HepG2 (cell line): ENCODE results near the gene C22orf31. TPM values are rescaled to one million over a fixed set of nuclear protein-coding genes. Genes with fewer than 3 reads are reported as not detected.
A peak's percentile ranks its signal among the peaks of the same experiment; 100 is the strongest.

Source experiments
- DRAP1 ChIP-seq: IDR thresholded peaks from 2 replicates; pipeline ENCODE4 v1.6.1; 2016; ENCODE audit warnings: missing genetic modification reagents, missing compliant biosample characterization
- FOXP4 ChIP-seq: sonication (generic); formaldehyde crosslinking; IDR thresholded peaks from 2 replicates; pipeline ENCODE4 v1.4.0; 2020; ENCODE audit warnings: missing genetic modification reagents
- GTF3A ChIP-seq: sonication (generic); formaldehyde crosslinking; conservative IDR thresholded peaks from 2 replicates; pipeline ENCODE4 v1.4.0; 2020; ENCODE audit warnings: mild to moderate bottlenecking, missing genetic modification reagents
- JUN ChIP-seq: sonication (generic); formaldehyde crosslinking; IDR thresholded peaks from 2 replicates; pipeline ENCODE4 v1.4.0; 2020; ENCODE audit warnings: mild to moderate bottlenecking, missing genetic modification reagents
- MIXL1 ChIP-seq: IDR thresholded peaks from 2 replicates; pipeline ENCODE4 v1.6.1; 2016
- MLX ChIP-seq: IDR thresholded peaks from 2 replicates; pipeline ENCODE4 v1.6.1; 2016
- SP2 ChIP-seq: sonication (generic); formaldehyde crosslinking; IDR thresholded peaks from 2 replicates; pipeline ENCODE4 v1.5.1; 2020; ENCODE audit warnings: mild to moderate bottlenecking, missing genetic modification reagents
- SRSF1 ChIP-seq: fragments of 200-400 bp; formaldehyde crosslinking; optimal IDR thresholded peaks from 2 replicates; pipeline ENCODE3; 2017; ENCODE audit warnings: mild to moderate bottlenecking, low read depth, low read length, moderate library complexity
- TFDP1 ChIP-seq: IDR thresholded peaks from 2 replicates; pipeline ENCODE4 v1.6.1; 2016; ENCODE audit warnings: missing compliant biosample characterization, missing genetic modification reagents, borderline replicate concordance
- ZBTB38 ChIP-seq: sonication (generic); formaldehyde crosslinking; IDR thresholded peaks from 2 replicates; pipeline ENCODE4 v1.5.1; 2020; ENCODE audit warnings: mild to moderate bottlenecking, missing genetic modification reagents
- ZNF687 ChIP-seq: sonication (generic); formaldehyde crosslinking; IDR thresholded peaks from 2 replicates; pipeline ENCODE4 v1.5.1; 2020; ENCODE audit warnings: mild to moderate bottlenecking, missing genetic modification reagents, moderate library complexity
- ZNF768 ChIP-seq: sonication (generic); formaldehyde crosslinking; IDR thresholded peaks from 2 replicates; pipeline ENCODE4 v1.4.0; 2020; ENCODE audit warnings: missing genetic modification reagents
- polyA plus RNA-seq, 8 experiments: library from polyadenylated mRNA; depleted of rRNA in 3 of 8; stranded (reverse) in 7 of 8; unstranded in 1 of 8; fragments of >200 nt; fragmentation: Illumina TruSeq in 4 of 8; extraction: Trizol in 4 of 8; gene quantifications; 2 replicates each; pipeline versions ENCODE4 v1.2.1 to v1.2.3, GENCODE V29; 2011 to 2016; ENCODE audit warnings: low read depth in 4 of 8, missing spikeins in 1 of 8, mixed read lengths in 1 of 8; ENCODE audit not compliant: insufficient read depth in 1 of 8
- total RNA-seq, 5 experiments: library from RNA; depleted of rRNA; stranded (reverse); fragments of >200 nt; fragmentation: Illumina TruSeq; extraction: Trizol; gene quantifications; 2 replicates each; pipeline ENCODE4 v1.2.3, GENCODE V29; 2016; ENCODE audit warnings: low read depth in 1 of 5
- TF ChIP-seq, protein P1 (sequence below): sonication (generic); formaldehyde crosslinking; IDR thresholded peaks from 2 replicates; pipeline ENCODE4 v1.8.0; 2022; ENCODE audit warnings: mild to moderate bottlenecking, missing genetic modification reagents, moderate library complexity
- TF ChIP-seq, protein P2 (sequence below): sonication (generic); formaldehyde crosslinking; IDR thresholded peaks from 2 replicates; pipeline ENCODE4 v1.4.0; 2020; ENCODE audit warnings: low read depth, mild to moderate bottlenecking, missing genetic modification reagents
- TF ChIP-seq, protein P3 (sequence below): IDR thresholded peaks from 2 replicates; pipeline ENCODE4 v1.6.1; 2018; ENCODE audit warnings: missing genetic modification reagents

The C22orf31 gene
- total and polyA plus RNA-seq, 2 of the 13 experiments (the other 11 are each of a cell fraction or from before 2014, with no cell fraction given) = not detected

GRCh38 chr22:29031227-29032011, 30.2 kb downstream of the C22orf31 start (continued):
- TF ChIP-seq FOXP4 (CRISPR knock-in tag) (no peak), JUN (peak; percentile 63), MLX (0 out of 2 replicates have a peak, but pooled peaks have one; percentile 62), SP2 (CRISPR knock-in tag) (no peak), ZBTB38 (CRISPR knock-in tag) (peak; percentile 51; the same call in 1 of the 2 replicates), MIXL1 (CRISPR knock-in tag) (0 out of 2 replicates have a peak, but pooled peaks have one; percentile 49), GTF3A (CRISPR knock-in tag) (peak; percentile 66; the same call in 1 of the 2 replicates), DRAP1 (CRISPR knock-in tag) (peak; percentile 41; the same call in 1 of the 2 replicates), ZNF768 (CRISPR knock-in tag) (peak; percentile 52; the same call in 1 of the 2 replicates), TFDP1 (peak; percentile 40; the same call in 1 of the 2 replicates), ZNF687 (peak; percentile 71), SRSF1 (no peak)
- TF ChIP-seq, protein P1, sequence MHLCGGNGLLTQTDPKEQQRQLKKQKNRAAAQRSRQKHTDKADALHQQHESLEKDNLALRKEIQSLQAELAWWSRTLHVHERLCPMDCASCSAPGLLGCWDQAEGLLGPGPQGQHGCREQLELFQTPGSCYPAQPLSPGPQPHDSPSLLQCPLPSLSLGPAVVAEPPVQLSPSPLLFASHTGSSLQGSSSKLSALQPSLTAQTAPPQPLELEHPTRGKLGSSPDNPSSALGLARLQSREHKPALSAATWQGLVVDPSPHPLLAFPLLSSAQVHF (CRISPR knock-in tag) = no peak
- TF ChIP-seq, protein P2, sequence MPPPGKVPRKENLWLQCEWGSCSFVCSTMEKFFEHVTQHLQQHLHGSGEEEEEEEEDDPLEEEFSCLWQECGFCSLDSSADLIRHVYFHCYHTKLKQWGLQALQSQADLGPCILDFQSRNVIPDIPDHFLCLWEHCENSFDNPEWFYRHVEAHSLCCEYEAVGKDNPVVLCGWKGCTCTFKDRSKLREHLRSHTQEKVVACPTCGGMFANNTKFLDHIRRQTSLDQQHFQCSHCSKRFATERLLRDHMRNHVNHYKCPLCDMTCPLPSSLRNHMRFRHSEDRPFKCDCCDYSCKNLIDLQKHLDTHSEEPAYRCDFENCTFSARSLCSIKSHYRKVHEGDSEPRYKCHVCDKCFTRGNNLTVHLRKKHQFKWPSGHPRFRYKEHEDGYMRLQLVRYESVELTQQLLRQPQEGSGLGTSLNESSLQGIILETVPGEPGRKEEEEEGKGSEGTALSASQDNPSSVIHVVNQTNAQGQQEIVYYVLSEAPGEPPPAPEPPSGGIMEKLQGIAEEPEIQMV (CRISPR knock-in tag) = no peak
- TF ChIP-seq, protein P3, sequence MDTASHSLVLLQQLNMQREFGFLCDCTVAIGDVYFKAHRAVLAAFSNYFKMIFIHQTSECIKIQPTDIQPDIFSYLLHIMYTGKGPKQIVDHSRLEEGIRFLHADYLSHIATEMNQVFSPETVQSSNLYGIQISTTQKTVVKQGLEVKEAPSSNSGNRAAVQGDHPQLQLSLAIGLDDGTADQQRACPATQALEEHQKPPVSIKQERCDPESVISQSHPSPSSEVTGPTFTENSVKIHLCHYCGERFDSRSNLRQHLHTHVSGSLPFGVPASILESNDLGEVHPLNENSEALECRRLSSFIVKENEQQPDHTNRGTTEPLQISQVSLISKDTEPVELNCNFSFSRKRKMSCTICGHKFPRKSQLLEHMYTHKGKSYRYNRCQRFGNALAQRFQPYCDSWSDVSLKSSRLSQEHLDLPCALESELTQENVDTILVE (CRISPR knock-in tag) = no peak
